Measurements from ENCODE around the gene OSER1.

Gene OSER1

GRCh38 chr20:44228465-44229258, 18.1 kb upstream of the OSER1 start:
- DNase-seq (ENCODE audit: low read depth, low spot score): no peak

- DNase-seq (ENCODE audit: low read depth, low spot score): no peak
These were observed 14.1 kb upstream of the OSER1 start for GRCh38 chr20:44224637-44225036.

- DNase-seq (ENCODE audit: low read depth, low spot score): no peak
These were observed 13.2 kb upstream of the OSER1 start for GRCh38 chr20:44223721-44224120.

- no peak for DNase-seq (ENCODE audit: low read depth, low spot score)
These were observed 12.2 kb upstream of the OSER1 start for GRCh38 chr20:44222633-44223368.

- no peak for DNase-seq (ENCODE audit: low read depth, low spot score)
These were observed 11.5 kb upstream of the OSER1 start for GRCh38 chr20:44222027-44222426.

- no peak for DNase-seq (ENCODE audit: low read depth, low spot score)
These were observed 10.9 kb upstream of the OSER1 start for GRCh38 chr20:44221368-44221954.

GRCh38 chr20:44219791-44220190, 9.2 kb upstream of the OSER1 start:
- DNase-seq (ENCODE audit: low read depth, low spot score): no peak

- DNase-seq (ENCODE audit: low read depth, low spot score): no peak
These were observed 8.7 kb upstream of the OSER1 start for GRCh38 chr20:44219170-44219730.

GRCh38 chr20:44218446-44218845, 7.9 kb upstream of the OSER1 start:
- no peak for DNase-seq (ENCODE audit: low read depth, low spot score)

GRCh38 chr20:44217342-44218092, 6.9 kb upstream of the OSER1 start:
- peak; percentile 50 for DNase-seq (ENCODE audit: low read depth, low spot score)

- DNase-seq (ENCODE audit: low read depth, low spot score): peak; percentile 52
These were observed 4.6 kb upstream of the OSER1 start for GRCh38 chr20:44215125-44215524.

GRCh38 chr20:44212792-44213191, 2.2 kb upstream of the OSER1 start:
- DNase-seq (ENCODE audit: low read depth, low spot score): no peak

GRCh38 chr20:44211177-44212039, 837 bp upstream of the OSER1 start:
- no peak for DNase-seq (ENCODE audit: low read depth, low spot score)

GRCh38 chr20:44209686-44210405, 725 bp downstream of the OSER1 start:
- DNase-seq (ENCODE audit: low read depth, low spot score): no peak

- no peak for DNase-seq (ENCODE audit: low read depth, low spot score)
These were observed 1.8 kb downstream of the OSER1 start for GRCh38 chr20:44208770-44209169.

- DNase-seq (ENCODE audit: low read depth, low spot score): no peak
These were observed 2.4 kb downstream of the OSER1 start for GRCh38 chr20:44208165-44208564.

GRCh38 chr20:44207126-44207723, 3.3 kb downstream of the OSER1 start:
- DNase-seq (ENCODE audit: low read depth, low spot score): no peak

- no peak for DNase-seq (ENCODE audit: low read depth, low spot score)
These were observed 4.4 kb downstream of the OSER1 start for GRCh38 chr20:44206132-44206531.

GRCh38 chr20:44204832-44205215, 5.7 kb downstream of the OSER1 start:
- DNase-seq (ENCODE audit: low read depth, low spot score): no peak

All from activated CD4-positive, CD25-positive, alpha-beta regulatory T cell treated with anti-CD3 and anti-CD28 coated beads, Interleukin-2, amount 50 U/mL, for 16 hours (primary cell).